Breast epithelium (tissue), 4 donors: ENCODE results near the gene AKR1A1. TPM values are rescaled to one million over a fixed set of nuclear protein-coding genes. Genes with fewer than 3 reads are reported as not detected.

ENCODE experiments used
- DNase-seq, 2 donors: peaks; one replicate each; pipeline ENCODE4 v3.0.0-alpha.2; 2019; ENCODE audit warnings: low spot score in 2 of 2
- H3K27ac ChIP-seq, 2 donors: fragments of 200-600 bp; sonication (generic) in 1 of 2; one replicate each; pipeline ENCODE4 v1.5.1; 2016 to 2019; ENCODE audit warnings: mild to moderate bottlenecking in 1 of 2
- H3K27me3 ChIP-seq, 2 donors: fragments of 200-600 bp; sonication (generic) in 1 of 2; one replicate each; pipeline versions ENCODE4 v1.5.1 to v1.6.0; 2017 to 2019; ENCODE audit warnings: control low read depth in 1 of 2, mild to moderate bottlenecking in 1 of 2
- H3K36me3 ChIP-seq: fragments of 200-600 bp; one replicate; pipeline ENCODE4 v1.5.1; 2019
- H3K4me1 ChIP-seq, 2 donors: fragments of 200-600 bp; sonication (generic); one replicate each; pipeline ENCODE4 v1.5.1; 2016 to 2019; ENCODE audit warnings: control low read depth in 1 of 2
- H3K4me3 ChIP-seq, 3 donors: fragments of 200-600 bp; sonication (generic); 1 replicate in 2 of 3; 2 replicates in 1 of 3; pipeline ENCODE4 v1.5.1; 2016 to 2019; ENCODE audit warnings: mild to moderate bottlenecking in 3 of 3, moderate library complexity in 2 of 3
- H3K9me3 ChIP-seq, 2 donors: fragments of 200-600 bp; sonication (generic) in 1 of 2; one replicate each; pipeline ENCODE4 v1.5.1; 2016 to 2019; ENCODE audit warnings: control low read depth in 1 of 2
- POLR2A ChIP-seq: fragments of 450-650 bp; IDR thresholded peaks from one replicate; pipeline ENCODE4 v1.6.1; 2016; ENCODE audit warnings: antibody characterized with exemption, mild to moderate bottlenecking, moderate library complexity
- POLR2AphosphoS5 ChIP-seq, 3 donors: sonication (generic); formaldehyde crosslinking; IDR thresholded peaks; one replicate each; pipeline ENCODE4 v1.6.1; 2017; ENCODE audit warnings: antibody characterized with exemption in 3 of 3
- intact Hi-C: fragments of 100-400 bp; cut with DNase I; formaldehyde crosslinking; loops from one replicate; pipeline ENCODE4 v1.15.1; 2023; ENCODE audit warnings: low total_unique reads
- total RNA-seq, 3 donors: library from RNA; depleted of rRNA; stranded (reverse); fragments of >200 nt; gene quantifications; one replicate each; pipeline ENCODE4 v1.1.0, GENCODE V29; 2016
- TF ChIP-seq, protein P1 (sequence below), 3 donors: fragments of 450-650 bp; IDR thresholded peaks; one replicate each; pipeline ENCODE4 v1.5.1; 2016 to 2017; ENCODE audit warnings: antibody characterized with exemption in 3 of 3, mild to moderate bottlenecking in 3 of 3, moderate library complexity in 3 of 3

AKR1A1 gene
- total RNA-seq, 3 donors from 2014 or later, result 85.5 to 96.0 (median 89.4) TPM

DNA sequence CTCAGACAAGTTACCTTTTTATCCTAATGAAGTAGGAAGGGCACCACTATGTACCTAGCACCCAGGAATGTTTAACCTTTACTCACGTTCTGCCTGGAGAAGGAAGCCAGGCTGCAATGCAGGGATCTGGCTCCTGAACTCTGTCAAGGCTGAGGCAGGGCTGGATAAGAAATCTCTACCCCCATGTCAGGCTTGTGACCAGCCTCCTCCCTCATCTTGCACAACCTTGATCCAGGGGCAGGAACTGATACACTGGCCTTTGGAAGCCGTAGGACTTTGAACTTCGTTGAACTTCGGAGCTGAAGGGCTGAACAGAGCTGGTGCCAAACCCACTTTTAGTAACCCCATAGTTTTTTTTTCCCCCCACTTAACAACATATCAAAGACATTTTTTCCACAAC is 8.0 kb upstream of the AKR1A1 start:
- no peak for DNase-seq
- intact Hi-C loops, result no loop called here
- H3K4me3 ChIP-seq, result no peak overlapping the region
- H3K27me3 ChIP-seq, result no peaks in the 10 kb centered on the region
- TF ChIP-seq, protein P1, sequence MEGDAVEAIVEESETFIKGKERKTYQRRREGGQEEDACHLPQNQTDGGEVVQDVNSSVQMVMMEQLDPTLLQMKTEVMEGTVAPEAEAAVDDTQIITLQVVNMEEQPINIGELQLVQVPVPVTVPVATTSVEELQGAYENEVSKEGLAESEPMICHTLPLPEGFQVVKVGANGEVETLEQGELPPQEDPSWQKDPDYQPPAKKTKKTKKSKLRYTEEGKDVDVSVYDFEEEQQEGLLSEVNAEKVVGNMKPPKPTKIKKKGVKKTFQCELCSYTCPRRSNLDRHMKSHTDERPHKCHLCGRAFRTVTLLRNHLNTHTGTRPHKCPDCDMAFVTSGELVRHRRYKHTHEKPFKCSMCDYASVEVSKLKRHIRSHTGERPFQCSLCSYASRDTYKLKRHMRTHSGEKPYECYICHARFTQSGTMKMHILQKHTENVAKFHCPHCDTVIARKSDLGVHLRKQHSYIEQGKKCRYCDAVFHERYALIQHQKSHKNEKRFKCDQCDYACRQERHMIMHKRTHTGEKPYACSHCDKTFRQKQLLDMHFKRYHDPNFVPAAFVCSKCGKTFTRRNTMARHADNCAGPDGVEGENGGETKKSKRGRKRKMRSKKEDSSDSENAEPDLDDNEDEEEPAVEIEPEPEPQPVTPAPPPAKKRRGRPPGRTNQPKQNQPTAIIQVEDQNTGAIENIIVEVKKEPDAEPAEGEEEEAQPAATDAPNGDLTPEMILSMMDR (IDR thresholded peaks at IDR 0.05), result no peak
- TF ChIP-seq POLR2A (no peak), POLR2AphosphoS5 (IDR thresholded peaks at IDR 0.05) (no peak)
- H3K4me1 ChIP-seq, result no peaks in the 10 kb centered on the region
- H3K9me3 ChIP-seq, result no peaks in the 10 kb centered on the region
- H3K27ac ChIP-seq, result no peak overlapping the region
- H3K36me3 ChIP-seq, result no peaks in the 10 kb centered on the region

DNA sequence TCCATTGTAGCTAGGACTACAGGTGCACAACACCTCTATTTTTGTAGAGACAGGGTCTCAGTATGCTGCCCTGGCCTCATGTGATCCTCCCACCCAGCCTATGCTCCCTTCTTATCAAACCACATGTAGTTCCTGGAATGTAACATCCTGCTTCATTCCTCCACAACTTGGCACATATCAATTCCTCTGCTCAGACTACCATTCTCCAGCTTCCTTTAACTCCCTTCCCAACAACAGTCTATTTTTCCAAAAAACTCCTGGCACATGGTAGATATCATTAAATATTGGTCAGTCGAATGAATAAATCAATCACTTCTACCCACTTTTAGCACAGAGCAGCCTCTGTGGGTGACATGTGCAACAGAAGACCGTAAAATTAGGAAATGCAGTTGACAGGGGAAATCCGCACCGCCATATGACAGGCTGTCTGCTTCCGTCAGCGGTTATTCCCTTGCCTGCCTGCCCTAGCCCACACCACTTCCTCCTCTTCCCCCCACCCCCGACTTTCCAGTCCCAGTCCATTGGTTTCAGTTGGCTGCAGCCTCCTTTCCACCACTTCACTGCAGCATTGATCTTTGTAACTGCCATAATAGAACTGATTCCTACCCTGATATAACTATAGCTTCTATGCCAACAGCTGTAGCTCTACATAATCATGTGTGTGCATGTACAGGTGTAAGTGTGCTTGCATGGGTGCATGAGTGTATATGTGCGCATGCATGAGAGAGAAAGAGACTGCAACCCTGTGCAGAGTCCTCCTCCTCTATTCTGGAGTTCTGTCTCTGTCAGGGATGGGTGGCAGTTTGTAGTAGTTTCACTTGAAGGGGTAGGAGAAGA is 6.8 kb upstream of the AKR1A1 start:
- H3K27ac ChIP-seq, result peak overlapping the region in 1 of 2 donors; percentile 32
- H3K27me3 ChIP-seq, result no peaks in the 10 kb centered on the region
- intact Hi-C loops, result no loop called here
- no peak overlapping the region for H3K4me3 ChIP-seq
- no peak for DNase-seq
- H3K36me3 ChIP-seq, result no peaks in the 10 kb centered on the region
- no peak for TF ChIP-seq POLR2AphosphoS5 (IDR thresholded peaks at IDR 0.05)
- TF ChIP-seq POLR2A, result no peak
- TF ChIP-seq, protein P1 (IDR thresholded peaks at IDR 0.05), result no peak
- H3K4me1 ChIP-seq, result no peaks in the 10 kb centered on the region
- no peaks in the 10 kb centered on the region for H3K9me3 ChIP-seq

DNA sequence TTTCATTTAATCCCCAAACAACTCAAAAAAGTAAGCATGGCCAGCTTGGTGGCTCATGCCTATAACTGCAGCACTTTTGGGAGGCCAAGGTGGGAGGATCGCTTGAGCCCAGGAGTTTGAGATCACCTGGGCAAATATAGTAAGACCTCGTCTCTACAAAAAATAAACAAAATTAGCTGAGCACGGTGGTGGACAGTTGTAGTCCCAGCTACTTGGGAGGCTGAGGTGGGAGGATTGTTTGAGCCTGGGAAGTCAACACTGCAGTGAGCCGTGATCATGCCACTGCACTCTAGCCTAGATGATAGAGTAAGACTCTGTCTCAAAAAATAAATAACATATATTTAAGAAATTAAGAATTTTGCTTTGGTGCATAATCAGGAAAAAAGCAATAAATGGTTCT is 6.1 kb upstream of the AKR1A1 start:
- intact Hi-C loops, result no loop called here

DNA sequence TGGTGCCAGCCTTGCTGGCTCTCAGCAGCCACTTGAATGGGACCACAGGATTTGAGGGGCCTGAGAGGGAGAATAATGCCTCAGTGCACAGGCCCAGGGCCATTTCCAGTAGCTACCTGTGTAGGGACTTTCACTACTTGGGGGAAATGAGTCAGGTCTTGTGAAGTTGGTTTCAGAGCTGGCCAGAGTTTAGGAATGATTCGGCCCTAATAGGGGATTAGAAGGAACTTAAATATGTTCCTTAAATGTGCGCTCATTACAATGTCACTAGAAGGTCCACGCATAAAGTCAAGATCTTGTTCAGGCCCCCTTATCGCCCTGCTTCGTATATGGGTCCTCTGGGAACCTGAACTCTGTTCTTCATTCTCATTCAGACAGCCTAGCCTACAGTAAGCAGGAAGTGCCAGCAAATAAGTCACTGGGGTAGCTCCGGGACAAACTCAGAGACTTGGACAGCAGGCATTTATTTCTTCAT is 5.6 kb upstream of the AKR1A1 start:
- no peaks in the 10 kb centered on the region for H3K27me3 ChIP-seq
- H3K4me1 ChIP-seq, result no peaks in the 10 kb centered on the region
- H3K9me3 ChIP-seq, result no peaks in the 10 kb centered on the region
- intact Hi-C loops, result no loop called here
- no peak overlapping the region for H3K4me3 ChIP-seq
- H3K27ac ChIP-seq, result no peak overlapping the region
- DNase-seq, result no peak
- no peaks in the 10 kb centered on the region for H3K36me3 ChIP-seq
- TF ChIP-seq POLR2A (no peak), POLR2AphosphoS5 (IDR thresholded peaks at IDR 0.05) (no peak)
- TF ChIP-seq, protein P1 (IDR thresholded peaks at IDR 0.05), result no peak

More for the DNA sequence above, 6.1 kb upstream of the AKR1A1 start:
- H3K36me3 ChIP-seq, result no peaks in the 10 kb centered on the region
- H3K4me3 ChIP-seq, result no peak overlapping the region
- DNase-seq, result no peak
- no peaks in the 10 kb centered on the region for H3K4me1 ChIP-seq
- TF ChIP-seq, protein P1 (IDR thresholded peaks at IDR 0.05), result no peak
- TF ChIP-seq POLR2A, result no peak
- TF ChIP-seq POLR2AphosphoS5 (IDR thresholded peaks at IDR 0.05), result no peak
- H3K27ac ChIP-seq, result no peak overlapping the region
- H3K27me3 ChIP-seq, result no peaks in the 10 kb centered on the region
- no peaks in the 10 kb centered on the region for H3K9me3 ChIP-seq

DNA sequence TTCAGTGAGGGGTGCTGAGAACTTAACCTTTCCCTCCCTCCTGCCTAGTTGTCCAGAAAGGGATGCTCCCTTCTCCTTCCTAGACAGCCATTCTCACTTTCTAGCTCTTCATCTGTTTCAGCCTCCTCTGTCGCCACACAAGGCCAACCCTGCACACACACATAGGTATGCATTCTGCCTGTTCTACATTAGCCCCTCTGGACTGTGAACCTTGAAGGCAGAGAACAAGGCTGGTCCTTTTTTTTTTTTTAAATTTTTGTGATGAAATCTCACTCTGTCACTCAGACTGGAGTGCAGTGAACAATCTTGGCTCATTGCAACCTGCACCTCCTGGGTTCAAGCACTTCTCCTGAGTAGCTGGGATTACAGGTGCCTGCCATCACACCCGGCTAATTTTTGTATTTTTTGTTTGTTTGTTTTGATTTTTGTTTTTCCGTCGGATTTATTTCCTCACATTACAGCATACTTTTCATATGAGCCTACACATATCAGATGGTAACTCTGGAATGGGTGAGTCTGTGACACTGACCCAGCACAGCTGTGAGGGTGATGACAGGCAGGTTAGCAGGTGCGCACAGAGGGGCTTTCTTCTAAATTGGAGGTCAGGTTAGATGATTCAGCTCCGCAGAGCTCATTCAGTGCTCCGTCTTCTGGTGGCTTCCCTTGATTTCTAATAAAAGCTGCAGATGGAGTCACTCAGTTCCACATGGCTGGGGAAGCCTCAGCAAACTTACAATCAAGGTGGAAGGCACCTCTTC is 4.9 kb upstream of the AKR1A1 start:
- Histone ChIP-seq H3K27ac (no peak overlapping the region), H3K4me3 (no peak overlapping the region), H3K4me1 (no peaks in the 10 kb centered on the region), H3K9me3 (no peaks in the 10 kb centered on the region), H3K36me3 (no peaks in the 10 kb centered on the region), H3K27me3 (no peaks in the 10 kb centered on the region)
- intact Hi-C loops, result no loop called here
- TF ChIP-seq, protein P1 (IDR thresholded peaks at IDR 0.05), result no peak
- TF ChIP-seq POLR2AphosphoS5 (IDR thresholded peaks at IDR 0.05) (no peak), POLR2A (no peak)
- DNase-seq, result no peak
